Measurements from ENCODE around the gene PTH2.

PTH2 gene

GRCh38 chr19:49413348-49413747 lies 9.9 kb downstream of the PTH2 start:
- TF ChIP-seq ZNF565 (CRISPR knock-in tag; conservative IDR thresholded peaks at IDR 0.05; ENCODE audit: low read depth) (no peak), POU6F1 (CRISPR knock-in tag; IDR thresholded peaks at IDR 0.05; ENCODE audit: borderline replicate concordance, low read depth) (no peak), OSR1 (CRISPR knock-in tag; IDR thresholded peaks at IDR 0.05) (no peak), BACH2 (CRISPR knock-in tag; IDR thresholded peaks at IDR 0.05; ENCODE audit: borderline replicate concordance) (no peak), SNAI2 (CRISPR knock-in tag; IDR thresholded peaks at IDR 0.05) (no peak), PPARA (CRISPR knock-in tag; IDR thresholded peaks at IDR 0.05; ENCODE audit: borderline replicate concordance) (no peak), ARNTL (CRISPR knock-in tag; IDR thresholded peaks at IDR 0.05; ENCODE audit: borderline replicate concordance, low read depth) (no peak), ESRRG (CRISPR knock-in tag; IDR thresholded peaks at IDR 0.05) (no peak), ZC3H10 (CRISPR knock-in tag; IDR thresholded peaks at IDR 0.05) (no peak), CREB5 (CRISPR knock-in tag; IDR thresholded peaks at IDR 0.05; ENCODE audit: low read depth) (no peak), ISL1 (CRISPR knock-in tag; IDR thresholded peaks at IDR 0.05) (no peak), ZNF70 (CRISPR knock-in tag; IDR thresholded peaks at IDR 0.05) (no peak), GLIS3 (CRISPR knock-in tag; IDR thresholded peaks at IDR 0.05) (no peak), TCF4 (CRISPR knock-in tag; IDR thresholded peaks at IDR 0.05; ENCODE audit: borderline replicate concordance) (no peak), CSDC2 (CRISPR knock-in tag; IDR thresholded peaks at IDR 0.05) (no peak), TOX (CRISPR knock-in tag; IDR thresholded peaks at IDR 0.05; ENCODE audit: borderline replicate concordance) (no peak), PATZ1 (CRISPR knock-in tag; IDR thresholded peaks at IDR 0.05; ENCODE audit: borderline replicate concordance) (no peak)
- ATAC-seq, result no peak

GRCh38 chr19:49411681-49412326 lies 11.4 kb downstream of the PTH2 start:
- ATAC-seq, result no peak
- TF ChIP-seq TSHZ2 (CRISPR knock-in tag; IDR thresholded peaks at IDR 0.05) (no peak), BACH2 (CRISPR knock-in tag; IDR thresholded peaks at IDR 0.05; ENCODE audit: borderline replicate concordance) (no peak), TCF4 (CRISPR knock-in tag; IDR thresholded peaks at IDR 0.05; ENCODE audit: borderline replicate concordance) (no peak), PATZ1 (CRISPR knock-in tag; IDR thresholded peaks at IDR 0.05; ENCODE audit: borderline replicate concordance) (no peak), ZNF565 (CRISPR knock-in tag; conservative IDR thresholded peaks at IDR 0.05; ENCODE audit: low read depth) (no peak), OSR1 (CRISPR knock-in tag; IDR thresholded peaks at IDR 0.05) (no peak), ZNF8 (CRISPR knock-in tag; IDR thresholded peaks at IDR 0.05) (no peak), CREB5 (CRISPR knock-in tag; IDR thresholded peaks at IDR 0.05; ENCODE audit: low read depth) (no peak), CSRNP3 (CRISPR knock-in tag; IDR thresholded peaks at IDR 0.05) (no peak), CSDC2 (CRISPR knock-in tag; IDR thresholded peaks at IDR 0.05) (no peak), POU6F1 (CRISPR knock-in tag; IDR thresholded peaks at IDR 0.05; ENCODE audit: borderline replicate concordance, low read depth) (no peak), ISL1 (CRISPR knock-in tag; IDR thresholded peaks at IDR 0.05) (no peak), ZNF70 (CRISPR knock-in tag; IDR thresholded peaks at IDR 0.05) (no peak)
